ENCODE results near the gene XCR1. TPM values are rescaled to one million over a fixed set of nuclear protein-coding genes. Genes with fewer than 3 reads are reported as not detected.
"Not testable (repeated sequence)": the region's sequence is repeated elsewhere in the genome, so short reads cannot be mapped to it uniquely, and the experiment has no call there.

The XCR1 gene
- polyA plus RNA-seq, 5 donors: 0.15 to 0.88 (median 0.42) TPM

DNA sequence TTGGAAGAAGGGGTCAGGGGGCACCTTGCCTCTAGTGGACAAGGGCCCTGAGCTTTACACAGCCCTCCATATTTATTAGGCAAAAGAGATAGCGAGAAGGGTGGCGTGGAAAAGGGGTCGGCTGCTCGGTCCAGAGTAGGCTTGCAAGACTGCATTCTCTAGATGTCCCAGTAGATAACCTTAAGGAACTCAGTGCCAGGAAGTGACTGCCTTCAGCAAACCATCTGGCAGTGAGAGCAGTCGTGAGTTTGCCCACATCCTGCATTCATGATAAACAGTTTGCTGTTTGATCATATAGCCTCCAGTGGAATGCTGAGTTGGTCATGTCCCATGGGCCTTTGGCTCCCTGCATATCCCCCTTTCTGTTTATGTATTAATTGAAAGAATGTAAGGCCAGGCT is 18.9 kb upstream of the XCR1 start:
- not testable (repeated sequence) for DNase-seq

DNA sequence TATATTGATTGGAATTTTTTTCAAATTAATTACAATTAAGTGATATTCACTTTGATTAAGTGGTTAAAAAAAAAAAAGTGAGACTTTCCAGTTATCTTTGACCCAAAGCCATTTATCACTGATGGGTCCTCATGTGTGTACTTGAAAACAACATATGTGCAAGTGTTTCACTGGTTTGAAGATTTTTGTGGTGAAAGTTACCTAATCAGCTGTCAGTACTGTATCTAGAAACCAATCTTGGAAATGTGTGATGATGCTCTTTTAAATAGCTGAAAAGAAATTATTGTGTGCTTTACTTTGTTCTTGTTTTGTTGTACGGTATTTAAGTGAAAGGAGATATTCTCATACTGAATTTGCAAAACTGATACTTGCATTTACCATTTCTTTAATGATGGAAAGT is 11.6 kb upstream of the XCR1 start:
- no peak for DNase-seq

DNA sequence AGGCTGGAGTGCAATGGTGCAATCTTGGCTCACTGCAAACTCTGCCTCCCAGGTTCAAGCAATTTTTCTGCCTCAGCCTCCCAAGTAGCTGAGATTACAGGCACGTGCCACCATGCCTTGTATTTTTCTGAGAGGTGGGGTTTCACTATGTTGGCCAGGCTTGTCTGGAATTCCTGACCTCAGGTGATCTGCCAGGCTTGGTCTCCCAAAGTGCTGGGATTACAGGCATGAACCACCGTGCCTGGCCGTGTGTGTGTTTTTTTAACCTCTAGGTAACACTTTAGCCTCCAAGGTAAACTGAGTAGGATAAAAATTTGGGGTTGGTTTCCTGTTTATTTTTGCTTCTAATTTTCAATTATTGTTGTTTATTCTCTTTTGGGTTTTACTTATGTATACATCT is 10.8 kb upstream of the XCR1 start:
- DNase-seq: not testable (repeated sequence)

DNA sequence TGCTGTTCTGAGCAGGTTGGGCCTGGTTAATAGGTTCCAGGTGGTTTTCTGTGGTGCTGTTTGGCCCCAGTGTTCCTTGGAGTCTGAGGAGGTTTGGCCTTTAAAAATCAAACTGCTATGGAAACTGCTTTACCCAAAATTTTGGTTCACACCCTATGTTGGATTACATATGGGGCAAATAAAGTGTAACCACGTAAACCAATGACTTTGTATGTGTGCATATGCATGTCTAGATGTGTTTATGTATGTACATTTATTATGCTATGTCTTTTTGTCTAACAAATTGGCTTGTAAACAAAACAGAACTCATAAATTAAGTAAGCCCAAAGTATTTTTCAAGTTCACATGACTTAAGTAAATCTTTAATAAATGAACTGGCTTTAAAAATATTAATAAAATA is 8.9 kb upstream of the XCR1 start:
- DNase-seq: no peak

DNA sequence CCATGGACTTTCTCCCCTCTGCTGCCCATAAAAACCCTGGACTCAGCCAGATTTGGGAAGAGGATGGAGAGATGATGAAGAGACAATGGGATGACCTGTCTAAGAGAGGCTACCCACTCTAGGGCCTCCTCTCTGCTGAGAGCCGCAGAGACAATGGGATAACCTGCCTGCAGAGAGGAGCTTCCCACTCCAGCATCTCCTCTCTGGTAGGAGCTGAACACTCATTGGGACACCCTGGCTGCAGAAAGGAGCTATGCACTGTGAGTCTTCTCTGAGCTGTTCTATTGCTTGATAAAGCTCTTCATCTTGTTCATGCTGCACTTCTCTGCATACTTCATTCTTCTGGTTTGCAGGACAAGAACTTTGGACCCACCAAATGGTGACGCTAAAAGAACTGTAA is 4.5 kb upstream of the XCR1 start:
- no peak for DNase-seq

DNA sequence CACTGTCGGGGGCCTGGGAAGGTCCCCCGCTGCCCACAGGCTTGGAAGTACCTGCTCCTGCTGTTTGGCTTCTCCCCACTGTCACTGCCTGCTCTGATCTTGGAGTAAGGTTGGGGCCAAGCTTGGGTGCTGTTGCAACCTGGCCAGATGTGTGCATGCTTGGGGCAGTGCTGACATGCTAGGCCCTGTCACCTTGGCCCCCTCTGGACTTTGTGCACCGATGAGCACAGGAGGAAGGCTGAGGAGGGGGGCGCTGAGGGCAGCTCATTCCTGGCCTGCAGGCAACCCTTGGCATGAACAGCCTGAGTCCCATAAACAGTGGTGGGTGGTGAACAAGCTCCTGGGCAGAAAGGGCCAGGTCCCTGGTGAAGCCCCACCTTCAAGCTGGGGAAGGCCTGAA is 4.0 kb upstream of the XCR1 start:
- no peak for DNase-seq

DNA sequence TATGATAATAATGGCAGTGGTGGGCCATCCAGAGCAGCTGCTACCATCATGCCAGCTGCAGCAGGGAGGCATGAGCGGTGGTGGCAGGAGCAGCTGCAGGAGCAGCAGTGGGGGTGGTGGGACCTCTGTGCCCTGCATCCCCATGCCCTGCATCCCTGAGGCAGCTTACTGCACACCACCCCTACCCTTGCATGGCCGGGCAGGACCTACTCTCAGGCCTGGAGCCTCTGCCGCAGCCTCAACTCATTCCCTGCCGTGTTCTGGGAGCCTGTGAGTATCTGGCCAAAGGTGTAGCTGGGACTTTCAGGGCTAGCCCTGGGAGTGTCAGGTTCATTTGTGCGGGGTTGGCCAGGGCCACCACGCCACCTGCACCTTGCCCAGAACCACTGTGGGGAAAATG is 3.3 kb upstream of the XCR1 start:
- no peak for DNase-seq

DNA sequence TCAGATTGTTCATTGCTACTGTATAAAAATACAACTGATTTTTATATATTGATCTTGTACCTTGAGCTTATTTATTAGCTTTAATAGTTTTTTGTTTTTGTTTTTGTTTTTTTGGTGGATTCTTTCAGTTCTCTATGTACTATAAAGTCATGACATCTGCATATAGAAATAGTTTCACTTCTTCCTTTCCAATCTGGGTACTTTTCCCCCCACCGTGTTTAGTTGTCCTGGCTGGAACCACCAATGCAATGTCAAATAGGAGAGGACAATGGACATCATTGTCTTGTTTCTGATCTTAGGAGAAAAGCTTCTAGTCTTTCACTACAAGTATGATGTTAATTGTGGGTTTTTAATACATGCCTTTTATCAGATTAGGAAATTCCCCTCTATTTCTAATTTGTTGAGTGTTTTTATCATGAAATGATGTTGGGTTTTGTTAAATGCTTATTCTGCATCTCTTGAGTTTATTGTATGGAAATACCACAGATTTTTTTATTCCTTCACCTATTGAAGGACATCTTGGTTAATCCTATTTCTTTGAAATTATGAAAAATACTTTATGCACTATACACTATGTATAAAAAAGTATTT is 2.8 kb upstream of the XCR1 start:
- no peak for DNase-seq

DNA sequence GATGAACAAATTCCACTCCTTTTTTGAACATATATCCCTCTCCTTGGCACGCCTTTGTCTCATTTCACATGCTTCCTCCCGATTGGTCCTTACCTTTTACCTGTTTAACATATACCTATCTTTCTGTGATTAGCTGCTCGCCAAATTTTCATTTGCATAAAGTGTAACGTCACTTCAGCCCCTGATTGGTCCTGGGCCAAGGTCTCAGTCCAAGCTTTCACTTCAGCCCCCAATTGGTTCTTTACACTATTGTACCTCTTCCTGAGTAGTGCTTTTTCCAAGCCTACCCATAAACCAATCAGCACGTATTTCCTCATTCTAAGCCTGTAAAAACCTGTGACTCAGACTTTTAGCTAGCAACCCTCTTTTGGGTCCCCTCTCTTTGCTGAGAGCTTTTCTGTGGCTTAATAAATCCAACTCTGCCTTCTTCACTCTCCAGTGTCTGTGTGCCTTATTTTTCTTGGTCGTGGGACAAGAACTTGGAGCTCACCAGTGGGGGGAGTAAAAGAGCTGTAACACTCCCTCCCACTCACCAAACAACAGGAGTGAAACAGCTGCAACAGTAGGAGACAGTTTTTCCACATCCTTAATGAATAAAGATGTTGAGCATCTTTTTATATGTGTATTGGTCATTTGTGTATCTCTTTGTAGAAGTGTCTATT is 584 bp upstream of the XCR1 start:
- no peak for DNase-seq

DNA sequence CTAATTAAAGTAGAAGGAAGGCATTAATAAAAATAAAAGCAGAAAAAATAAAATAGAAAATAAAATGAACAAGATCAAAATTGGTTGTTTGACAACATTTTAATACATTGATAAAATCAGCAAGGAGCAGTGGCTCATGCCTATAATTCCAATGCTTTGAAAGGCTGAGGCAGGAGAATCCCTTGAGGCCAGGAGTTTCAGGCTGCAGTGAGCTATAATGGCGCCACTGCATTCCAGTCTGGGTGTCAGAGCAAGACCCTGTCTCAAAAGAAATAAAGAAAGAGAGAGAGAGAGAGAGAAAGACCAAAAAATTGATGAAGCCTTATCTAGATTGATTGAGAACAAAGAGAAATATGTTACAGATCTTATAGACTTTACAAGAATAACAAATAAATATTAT is 2.1 kb downstream of the XCR1 start:
- DNase-seq: no peak

DNA sequence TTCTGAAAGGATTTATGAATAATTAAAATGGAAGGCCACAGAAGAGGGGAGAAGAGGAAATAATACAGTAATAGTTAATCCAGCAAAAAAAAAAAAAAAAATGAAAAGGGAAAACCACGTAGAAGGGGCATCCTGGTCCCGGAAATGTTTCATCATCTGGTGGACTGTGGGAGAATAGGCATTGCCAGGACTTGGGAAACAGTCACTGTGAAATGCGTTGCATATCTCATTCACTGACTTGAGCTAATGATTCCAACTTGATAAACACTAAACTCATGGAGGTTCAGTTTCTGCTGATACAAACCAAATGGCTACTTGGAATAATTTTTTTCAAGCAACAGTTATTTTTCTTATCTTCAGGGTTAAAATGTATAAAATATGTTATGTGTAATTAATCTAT is 3.2 kb downstream of the XCR1 start:
- DNase-seq: peak; percentile 3 to 8

DNA sequence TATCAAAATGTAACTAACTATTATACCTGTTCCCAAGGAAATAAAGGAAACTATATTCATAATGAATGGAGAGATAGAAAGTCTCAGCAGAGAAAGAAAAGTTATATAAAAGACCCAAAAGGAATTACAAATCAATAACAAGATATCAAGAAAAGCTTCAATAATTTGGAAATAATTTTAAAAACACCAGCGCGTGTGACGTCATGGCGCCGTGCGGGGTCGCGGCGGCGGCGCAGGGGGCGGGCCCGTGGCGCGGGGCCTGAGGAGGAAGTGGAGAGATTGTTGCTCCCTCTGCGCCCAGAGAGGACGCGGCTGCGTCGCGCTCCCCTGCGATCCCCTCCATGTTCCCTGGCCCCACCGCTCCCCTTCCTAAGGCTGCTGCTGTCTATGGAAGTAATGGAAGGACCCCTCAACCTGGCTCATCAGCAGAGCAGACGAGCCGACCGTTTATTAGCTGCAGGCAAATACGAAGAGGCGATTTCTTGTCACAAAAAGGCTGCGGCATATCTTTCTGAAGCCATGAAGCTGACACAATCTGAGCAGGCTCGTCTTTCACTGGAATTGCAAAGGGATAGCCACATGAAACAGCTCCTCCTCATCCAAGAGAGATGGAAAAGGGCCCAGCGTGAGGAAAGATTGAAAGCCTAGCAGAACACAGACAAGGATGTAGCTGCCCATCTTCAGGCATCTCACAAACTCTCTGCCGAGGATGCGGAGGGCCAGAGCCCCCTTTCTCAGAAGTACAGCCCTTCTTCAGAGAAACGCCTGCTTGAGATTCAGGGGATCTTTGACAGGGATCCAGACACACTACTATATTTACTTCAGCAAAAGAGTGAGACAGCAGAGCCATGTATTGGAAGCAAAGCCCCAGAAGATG is 4.1 kb downstream of the XCR1 start:
- DNase-seq: no peak

DNA sequence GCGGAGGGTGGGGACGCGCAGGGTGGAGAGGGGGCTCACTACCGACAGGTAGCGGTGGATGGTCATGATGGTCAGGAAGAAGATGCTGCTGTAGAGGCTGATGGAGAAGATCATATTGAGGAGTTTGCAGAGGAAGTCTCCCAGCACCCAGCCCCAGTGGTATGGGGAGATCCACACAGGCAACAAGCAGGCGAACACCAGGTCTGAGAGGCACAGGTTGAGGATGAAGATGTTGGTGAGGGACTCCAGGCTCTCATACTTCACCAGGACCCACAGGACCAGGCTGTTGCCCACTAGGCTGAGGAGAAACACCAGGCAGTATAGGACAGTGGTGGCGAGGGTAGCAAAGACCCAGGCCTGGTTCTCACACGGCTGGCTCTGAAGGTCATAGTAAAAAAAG is 5.8 kb downstream of the XCR1 start:
- DNase-seq: no peak

DNA sequence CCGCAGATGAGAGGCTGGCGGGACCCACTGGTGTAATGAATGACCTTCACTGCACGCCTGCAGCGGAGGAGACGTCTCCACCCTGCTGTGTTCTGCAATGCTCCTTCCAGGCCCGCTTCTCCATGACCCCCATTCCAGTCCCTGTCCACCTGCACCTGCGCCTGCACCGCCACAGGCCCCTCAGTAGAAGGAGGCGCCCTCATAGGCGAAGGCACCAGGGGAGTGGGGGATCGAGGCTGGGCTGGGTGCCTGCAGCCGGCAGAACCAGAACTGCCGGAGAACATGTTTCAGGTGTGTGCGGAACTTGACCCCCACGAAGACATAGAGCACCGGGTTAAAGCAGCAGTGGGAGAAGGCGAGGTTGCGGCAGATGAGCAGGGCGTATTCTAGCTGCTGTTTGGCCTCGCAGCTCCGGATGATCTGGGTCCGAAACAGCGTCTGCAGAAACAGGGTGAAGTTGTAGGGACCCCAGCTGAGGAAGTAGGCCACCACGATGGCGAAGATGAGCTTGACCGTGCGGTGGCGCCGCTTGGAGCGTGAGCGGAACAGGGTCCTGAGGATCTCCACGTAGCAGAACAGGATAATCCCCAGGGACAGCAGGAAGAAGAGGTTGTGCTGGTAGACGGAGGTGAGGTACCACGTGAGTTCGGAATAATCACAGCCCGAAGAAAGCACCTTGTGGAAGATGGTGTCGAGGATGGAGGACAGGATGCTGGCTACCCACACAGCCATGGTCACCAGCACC is 6.3 kb downstream of the XCR1 start:
- no peak for DNase-seq

DNA sequence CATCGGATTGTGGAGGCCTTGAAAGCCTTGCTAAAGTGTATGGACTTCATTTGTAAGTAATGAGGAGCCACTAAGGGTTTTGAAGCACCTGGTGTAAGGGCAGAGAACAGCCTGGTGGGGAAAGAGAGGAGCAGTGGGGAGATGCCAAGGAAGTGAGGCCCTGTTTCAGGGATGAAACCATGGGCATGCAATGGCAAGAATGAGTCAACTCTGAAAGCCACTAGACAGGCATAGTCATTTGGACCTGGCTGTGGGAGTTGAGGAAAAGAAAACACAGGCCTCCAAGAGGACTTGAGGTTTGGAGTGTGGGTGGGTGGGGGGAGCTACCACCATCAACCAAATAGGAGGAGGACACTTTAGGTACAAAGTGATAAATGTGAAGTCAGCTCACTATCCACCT is 7.6 kb downstream of the XCR1 start:
- no peak for DNase-seq

DNA sequence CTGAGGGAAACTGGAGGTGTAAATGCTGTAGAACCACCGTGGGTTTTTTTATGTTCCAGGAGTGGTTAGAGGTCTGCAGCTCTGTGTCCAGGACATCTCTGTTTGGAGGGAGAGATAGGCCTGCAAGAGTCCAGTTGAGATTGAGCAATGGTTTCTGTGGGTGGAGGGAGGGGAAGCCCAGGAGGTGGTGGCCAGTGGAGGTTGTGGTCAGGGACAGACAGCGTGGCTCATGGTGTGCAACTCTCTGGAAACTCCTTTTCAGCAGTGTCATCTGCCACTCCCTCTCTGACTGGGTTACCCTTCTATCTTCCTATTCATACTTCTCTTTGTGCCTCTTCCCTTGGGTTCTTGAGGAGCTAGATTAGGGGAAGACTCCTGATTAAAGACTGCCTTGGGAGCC is 9.6 kb downstream of the XCR1 start:
- no peak for DNase-seq

DNA sequence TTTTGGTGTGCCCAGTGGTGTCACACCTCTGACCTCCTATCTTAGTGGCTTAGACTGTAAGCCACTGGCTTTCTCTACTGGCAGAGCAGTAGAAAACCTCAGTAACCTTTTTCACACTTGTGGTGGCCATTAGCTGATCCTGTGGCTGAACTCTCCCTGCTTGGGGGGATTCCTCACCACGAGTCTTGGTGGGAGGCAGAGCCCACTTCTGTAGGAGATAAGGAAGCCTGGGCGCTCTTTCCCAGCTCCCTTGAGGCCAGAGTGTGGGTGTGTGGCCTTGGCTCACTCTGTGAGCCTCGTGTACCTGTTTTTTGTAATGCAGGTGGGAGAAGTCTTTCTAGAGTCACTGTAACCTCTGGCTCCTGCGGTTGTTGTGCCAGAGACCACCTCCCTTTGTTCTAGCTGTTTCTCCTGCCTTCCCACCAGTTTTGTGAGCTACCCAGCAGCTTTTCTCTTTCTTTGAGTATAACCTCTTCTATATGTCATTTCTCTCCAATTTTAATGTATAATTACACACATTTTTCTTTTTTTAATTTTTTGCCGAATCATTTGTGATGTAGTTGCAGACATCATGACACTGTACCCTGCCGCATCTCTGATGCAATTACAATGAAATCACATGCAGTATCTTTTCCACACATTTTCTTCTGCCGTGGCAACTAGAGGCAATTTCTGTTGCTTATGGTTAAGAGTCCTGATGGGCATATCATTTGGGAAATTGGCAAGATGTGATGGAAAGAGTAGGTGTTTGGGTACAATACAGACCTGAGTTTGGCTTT is 13.8 kb downstream of the XCR1 start:
- no peak for DNase-seq

DNA sequence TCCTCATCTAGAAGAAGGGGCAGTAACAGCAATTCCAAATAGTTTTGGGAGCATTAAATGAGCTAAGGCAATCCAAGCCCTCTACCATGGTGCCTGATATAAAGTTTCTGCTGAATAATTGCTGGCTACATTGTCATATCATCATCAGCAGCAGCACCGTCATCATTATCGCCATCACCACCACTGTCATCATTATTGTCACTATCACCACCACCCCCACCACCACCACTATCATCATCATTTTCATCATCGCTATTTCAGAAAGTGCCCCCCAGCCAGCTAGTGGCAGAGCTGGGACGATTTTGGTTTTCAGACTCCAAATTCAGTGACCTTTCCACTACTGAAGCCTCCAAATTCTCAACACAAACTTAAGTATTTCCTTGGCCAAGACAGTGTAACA is 15.0 kb downstream of the XCR1 start:
- DNase-seq: no peak

DNA sequence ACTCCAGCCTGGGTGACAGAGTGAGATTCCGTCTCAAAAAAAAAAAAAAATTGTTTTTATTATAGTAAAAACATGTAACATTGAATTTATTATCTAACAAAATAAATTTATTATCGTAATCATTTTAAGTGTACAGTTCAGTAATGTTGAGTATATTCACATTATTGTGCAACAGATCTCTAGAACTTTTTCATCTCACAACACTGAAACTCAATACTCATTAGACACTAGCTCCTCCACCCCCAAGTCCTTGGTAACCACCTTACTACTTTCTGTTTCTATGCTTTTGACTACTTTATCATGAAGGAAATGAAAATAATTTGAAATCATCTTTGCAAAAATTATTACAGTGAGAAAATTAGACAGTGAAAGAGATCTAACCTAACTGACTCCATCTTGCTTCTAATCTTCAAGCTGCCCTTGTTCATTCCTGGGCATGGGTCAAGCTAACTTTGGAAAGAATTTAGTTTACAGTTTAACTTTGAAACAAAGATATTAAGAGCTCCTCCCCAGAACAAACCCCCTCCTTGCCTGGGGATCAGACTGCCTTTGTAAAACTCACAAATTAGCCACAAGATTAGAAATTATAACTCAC is 16.7 kb downstream of the XCR1 start:
- no peak for DNase-seq

DNA sequence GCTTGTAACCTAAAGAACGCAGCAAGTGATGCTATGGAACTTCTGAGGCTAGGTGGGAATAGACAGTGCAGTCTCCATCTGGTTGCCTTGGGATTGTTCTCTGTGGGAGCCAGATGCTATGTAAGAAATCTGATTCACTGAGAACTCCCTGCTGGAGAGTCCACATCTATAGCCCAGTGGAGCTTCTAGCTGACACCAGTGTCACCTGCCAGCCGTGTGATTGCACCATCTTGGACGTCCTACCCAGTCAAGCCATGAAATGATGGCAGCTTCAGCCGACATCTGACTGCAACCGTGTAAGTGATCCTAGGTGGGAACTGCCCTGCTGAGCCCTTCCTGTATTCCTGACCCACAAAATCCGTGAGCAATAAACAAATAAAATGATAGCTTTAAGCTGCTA is 19.2 kb downstream of the XCR1 start:
- DNase-seq: no peak

DNA sequence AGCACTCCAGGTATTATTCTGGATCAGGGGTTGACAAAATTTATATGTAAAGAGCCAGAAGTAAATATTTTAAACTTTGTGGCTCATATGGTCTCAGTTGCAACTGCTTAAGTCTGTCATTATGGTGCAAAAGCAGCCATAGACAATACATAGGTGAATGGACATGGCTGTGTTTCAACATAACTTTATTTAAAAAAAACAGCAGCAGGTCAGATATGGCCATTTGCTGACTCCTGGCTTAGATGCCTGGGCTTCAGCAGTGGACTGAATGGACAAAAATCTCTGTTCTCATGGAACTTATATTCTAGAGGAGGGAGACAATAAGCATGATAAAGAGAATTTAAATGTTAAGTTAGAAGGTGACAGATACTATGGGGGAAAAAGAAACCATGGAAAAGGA is 20.0 kb downstream of the XCR1 start:
- no peak for DNase-seq

Measured in right lung (tissue), 5 donors.